BLaER1 treated with 17β-estradiol and CSF1 and Interleukin-3, amounts not matched to agents 10 nM and 100 nM (cell line): ENCODE results near the gene ABCB4.
A peak's percentile ranks its signal among the peaks of the same experiment; 100 is the strongest.

Source experiments
- H3K27ac ChIP-seq, 11 experiments: shearing (Covaris generic); formaldehyde crosslinking; 2 replicates each; pipeline ENCODE4 v1.8.1; 2022
- H3K27me3 ChIP-seq, 11 experiments: shearing (Covaris generic); formaldehyde crosslinking; 2 replicates each; pipeline ENCODE4 v1.8.1; 2022
- H3K36me3 ChIP-seq, 11 experiments: shearing (Covaris generic); formaldehyde crosslinking; 2 replicates each; pipeline ENCODE4 v1.8.1; 2022
- H3K4me1 ChIP-seq, 10 experiments: shearing (Covaris generic); formaldehyde crosslinking; 2 replicates each; pipeline ENCODE4 v1.8.1; 2022
- H3K4me2 ChIP-seq, 11 experiments: shearing (Covaris generic); formaldehyde crosslinking; 2 replicates each; pipeline ENCODE4 v1.8.1; 2022
- H3K4me3 ChIP-seq, 10 experiments: shearing (Covaris generic); formaldehyde crosslinking; 2 replicates each; pipeline ENCODE4 v1.8.1; 2022
- H3K9ac ChIP-seq, 11 experiments: shearing (Covaris generic); formaldehyde crosslinking; 2 replicates each; pipeline ENCODE4 v1.8.1; 2022
- H3K9me3 ChIP-seq, 11 experiments: shearing (Covaris generic); formaldehyde crosslinking; replicated peaks in 1 of 11; 2 replicates each; pipeline ENCODE4 v1.8.1; 2022
- H4K20me1 ChIP-seq, 11 experiments: shearing (Covaris generic); formaldehyde crosslinking; 2 replicates each; pipeline ENCODE4 v1.8.1; 2022
- Cebpa-rat ChIP-seq, 11 experiments: shearing (Covaris generic); IDR thresholded peaks; 2 replicates each; pipeline ENCODE4 v1.8.1; 2022

The ABCB4 gene

DNA sequence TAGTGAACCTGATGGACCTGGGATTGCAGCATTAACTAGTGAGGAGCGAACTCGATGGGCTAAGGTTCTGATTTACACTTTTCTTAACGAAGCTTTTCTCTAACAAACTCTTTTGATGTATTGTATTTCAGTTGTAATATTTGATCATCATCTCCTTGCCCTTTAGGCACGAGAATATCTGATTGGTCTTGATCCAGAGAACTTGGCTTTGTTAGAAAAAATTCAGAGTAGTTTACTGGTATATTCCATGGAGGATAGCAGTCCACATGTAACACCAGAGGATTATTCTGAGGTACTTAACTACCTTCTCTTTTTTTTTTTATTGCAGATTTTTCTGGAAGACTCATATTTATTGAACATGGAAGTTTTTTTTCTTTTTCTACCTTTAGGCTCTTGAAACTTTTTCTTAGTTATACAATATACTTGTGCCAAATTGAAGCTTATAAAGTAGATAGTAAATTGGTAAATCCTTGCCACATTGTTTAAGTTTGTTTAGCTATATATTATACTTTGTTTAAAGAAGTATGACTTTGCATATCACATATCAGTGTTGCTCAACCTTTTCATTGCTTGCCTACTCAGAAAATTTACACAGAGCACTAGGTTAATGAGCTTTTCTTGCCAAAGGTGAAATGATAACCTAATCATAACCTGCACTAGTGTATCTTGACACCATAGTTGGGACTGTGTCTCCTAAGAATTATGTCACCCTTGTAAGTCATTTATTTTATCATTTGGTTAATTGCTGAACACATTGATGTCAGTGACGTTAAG lies 99.6 kb downstream of the ABCB4 start:
- Histone ChIP-seq H3K36me3 (no peaks in the 10 kb centered on the region; a peak in 1 of 22 replicates), H3K4me3 (no peak overlapping the region), H3K4me1 (no peaks in the 10 kb centered on the region), H3K9ac (no peak overlapping the region), H3K27ac (no peak overlapping the region), H3K4me2 (no peak overlapping the region), H3K9me3 (no peaks in the 10 kb centered on the region), H3K27me3 (no peaks in the 10 kb centered on the region), H4K20me1 (no peaks in the 10 kb centered on the region)
- TF ChIP-seq Cebpa-rat (IDR thresholded peaks at IDR 0.05), result no peak

DNA sequence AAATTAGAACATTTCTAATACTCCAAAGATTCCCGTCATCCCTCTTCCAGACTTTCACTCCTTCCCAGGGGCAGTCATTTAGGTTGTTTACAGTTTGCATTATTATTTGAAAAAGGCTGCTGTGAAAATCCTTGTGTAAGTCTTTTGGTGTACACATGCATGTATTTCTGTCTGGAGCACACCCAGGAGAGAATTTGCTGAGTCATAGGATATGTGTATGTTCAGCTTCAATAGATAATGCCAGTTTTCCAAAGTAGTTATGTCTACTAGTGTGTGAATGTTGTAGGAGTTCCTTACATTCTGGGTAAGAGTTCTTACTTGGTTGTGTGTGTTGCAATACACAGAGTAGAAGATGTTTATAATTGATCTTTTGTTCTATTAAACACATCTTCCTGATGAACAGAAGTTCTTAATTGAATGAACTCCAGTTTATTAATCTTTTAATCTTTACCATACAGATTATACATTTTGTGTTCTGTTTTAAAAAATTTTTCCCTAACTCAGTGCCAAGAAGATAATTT lies 104.8 kb downstream of the ABCB4 start:
- Histone ChIP-seq H3K4me1 (no peaks in the 10 kb centered on the region), H3K9me3 (no peaks in the 10 kb centered on the region), H3K27me3 (no peaks in the 10 kb centered on the region), H3K36me3 (no peaks in the 10 kb centered on the region; a peak in 1 of 22 replicates), H3K4me3 (no peak overlapping the region), H3K27ac (no peak overlapping the region), H3K4me2 (no peak overlapping the region), H4K20me1 (no peaks in the 10 kb centered on the region), H3K9ac (no peak overlapping the region)
- TF ChIP-seq Cebpa-rat (IDR thresholded peaks at IDR 0.05), result no peak

DNA sequence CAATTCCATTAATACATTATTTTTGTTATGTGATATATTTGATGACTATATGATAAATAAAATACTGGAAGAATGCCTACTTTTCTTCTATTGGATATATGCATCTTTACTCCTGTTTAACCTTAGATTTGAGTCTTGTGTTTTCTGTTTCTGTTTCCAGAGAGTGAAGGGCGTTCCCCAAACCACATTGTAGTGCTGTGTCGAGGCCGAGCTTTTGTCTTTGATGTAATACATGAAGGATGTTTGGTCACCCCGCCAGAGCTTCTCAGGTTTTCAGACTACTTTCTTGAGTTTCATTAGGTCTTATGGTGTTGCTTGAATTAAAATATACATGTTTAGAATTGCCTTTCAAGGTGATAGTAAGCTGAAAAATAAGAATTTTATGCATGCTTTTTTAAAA lies 106.3 kb downstream of the ABCB4 start:
- Histone ChIP-seq H3K4me3 (no peak overlapping the region), H3K27ac (no peak overlapping the region), H3K4me1 (no peaks in the 10 kb centered on the region), H3K27me3 (no peaks in the 10 kb centered on the region), H3K4me2 (no peak overlapping the region), H3K36me3 (no peaks in the 10 kb centered on the region; a peak in 2 of 22 replicates), H3K9ac (no peak overlapping the region), H3K9me3 (no peaks in the 10 kb centered on the region), H4K20me1 (no peaks in the 10 kb centered on the region)
- no peak for TF ChIP-seq Cebpa-rat (IDR thresholded peaks at IDR 0.05)

DNA sequence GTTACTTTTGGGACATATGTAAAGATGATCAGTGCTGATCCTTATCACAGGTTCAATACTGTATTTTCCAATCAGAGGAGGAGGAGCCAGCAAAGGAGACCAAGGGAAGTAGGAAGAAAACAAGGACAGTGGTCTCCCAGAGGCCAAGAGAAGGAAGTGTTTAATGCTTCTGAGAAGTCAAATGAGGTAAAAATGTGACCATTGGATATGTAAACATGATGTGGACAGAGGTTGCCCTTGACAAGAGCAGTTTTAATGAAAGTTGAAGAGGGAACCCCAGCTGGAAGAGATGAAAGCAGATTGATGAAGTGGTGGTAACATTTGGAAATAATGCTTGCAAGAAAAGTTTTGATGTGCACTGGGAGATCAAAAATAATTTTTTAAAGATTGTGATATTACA lies 111.2 kb downstream of the ABCB4 start:
- no peaks in the 10 kb centered on the region for H3K27me3 ChIP-seq
- H4K20me1 ChIP-seq, result no peaks in the 10 kb centered on the region
- H3K4me2 ChIP-seq, result no peak overlapping the region
- no peak overlapping the region for H3K9ac ChIP-seq
- peaks cover 0 to 14% (median 0%) of the 10 kb centered on the region in 11 experiments; a peak in 3 of 22 replicates for H3K36me3 ChIP-seq
- no peaks in the 10 kb centered on the region for H3K9me3 ChIP-seq
- no peak overlapping the region for H3K4me3 ChIP-seq
- H3K4me1 ChIP-seq, result no peaks in the 10 kb centered on the region
- no peak for TF ChIP-seq Cebpa-rat (IDR thresholded peaks at IDR 0.05)
- H3K27ac ChIP-seq, result no peak overlapping the region

GRCh38 chr7:87363342-87363741 lies 112.1 kb downstream of the ABCB4 start:
- Histone ChIP-seq H4K20me1 (no peaks in the 10 kb centered on the region), H3K4me3 (no peak overlapping the region), H3K4me1 (no peaks in the 10 kb centered on the region), H3K36me3 (peaks cover 0 to 14% (median 0%) of the 10 kb centered on the region in 11 experiments; a peak in 3 of 22 replicates), H3K27me3 (no peaks in the 10 kb centered on the region), H3K4me2 (no peak overlapping the region), H3K9ac (no peak overlapping the region), H3K27ac (no peak overlapping the region), H3K9me3 (no peaks in the 10 kb centered on the region)
- TF ChIP-seq Cebpa-rat (IDR thresholded peaks at IDR 0.05), result no peak

DNA sequence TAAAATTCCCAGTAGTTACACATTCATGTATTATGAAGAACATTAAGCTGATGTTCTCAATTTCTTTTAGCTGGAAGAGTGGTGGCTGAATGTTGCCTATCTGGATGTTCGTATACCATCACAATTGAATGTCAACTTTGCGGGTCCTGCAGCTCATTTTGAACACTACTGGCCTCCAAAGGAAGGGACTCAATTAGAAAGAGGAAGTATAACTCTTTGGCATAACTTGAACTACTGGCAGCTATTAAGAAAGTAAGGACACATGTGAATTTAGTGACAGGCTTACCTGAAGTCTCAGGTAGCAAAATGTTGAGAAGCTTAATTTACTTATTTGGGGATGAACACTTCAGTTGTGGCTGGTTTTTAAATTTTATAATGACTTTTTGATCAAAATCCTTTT lies 114.2 kb downstream of the ABCB4 start:
- no peak overlapping the region for H3K9ac ChIP-seq
- H3K9me3 ChIP-seq, result peaks cover 12 to 17% (median 16%) of the 10 kb centered on the region in 11 experiments
- no peak for TF ChIP-seq Cebpa-rat (IDR thresholded peaks at IDR 0.05)
- peaks cover 0 to 27% (median 17%) of the 10 kb centered on the region in 11 experiments; a peak in 17 of 22 replicates for H3K36me3 ChIP-seq
- H4K20me1 ChIP-seq, result no peaks in the 10 kb centered on the region
- H3K4me1 ChIP-seq, result no peaks in the 10 kb centered on the region
- H3K4me2 ChIP-seq, result no peak overlapping the region
- H3K27ac ChIP-seq, result no peak overlapping the region
- H3K27me3 ChIP-seq, result no peaks in the 10 kb centered on the region
- no peak overlapping the region for H3K4me3 ChIP-seq

DNA sequence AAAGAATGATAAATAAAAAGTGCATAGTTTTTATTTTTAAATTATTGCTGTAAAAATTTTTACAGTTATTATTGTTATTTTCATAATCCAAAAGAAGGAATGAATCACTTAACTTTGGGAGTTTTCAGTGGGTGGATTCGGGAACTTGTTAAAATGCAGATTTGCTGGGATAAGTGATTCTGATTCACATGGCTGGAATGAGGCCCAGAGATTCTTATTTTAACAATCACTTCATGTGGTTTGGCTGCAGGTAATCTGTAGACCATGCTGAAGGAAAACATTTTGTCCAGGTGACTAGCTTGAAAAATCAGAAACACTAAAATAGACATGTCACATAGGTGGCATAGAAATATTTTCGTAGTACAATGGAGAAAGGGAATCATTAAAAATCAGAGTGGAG lies 116.1 kb downstream of the ABCB4 start:
- Histone ChIP-seq H3K4me3 (no peak overlapping the region), H3K9me3 (peaks cover 31 to 37% (median 35%) of the 10 kb centered on the region in 11 experiments), H3K4me2 (no peak overlapping the region), H3K36me3 (peaks cover 14 to 47% (median 31%) of the 10 kb centered on the region in 11 experiments), H3K27me3 (no peaks in the 10 kb centered on the region), H3K9ac (no peak overlapping the region), H3K4me1 (no peaks in the 10 kb centered on the region), H3K27ac (no peak overlapping the region), H4K20me1 (no peaks in the 10 kb centered on the region)
- TF ChIP-seq Cebpa-rat (IDR thresholded peaks at IDR 0.05), result no peak

DNA sequence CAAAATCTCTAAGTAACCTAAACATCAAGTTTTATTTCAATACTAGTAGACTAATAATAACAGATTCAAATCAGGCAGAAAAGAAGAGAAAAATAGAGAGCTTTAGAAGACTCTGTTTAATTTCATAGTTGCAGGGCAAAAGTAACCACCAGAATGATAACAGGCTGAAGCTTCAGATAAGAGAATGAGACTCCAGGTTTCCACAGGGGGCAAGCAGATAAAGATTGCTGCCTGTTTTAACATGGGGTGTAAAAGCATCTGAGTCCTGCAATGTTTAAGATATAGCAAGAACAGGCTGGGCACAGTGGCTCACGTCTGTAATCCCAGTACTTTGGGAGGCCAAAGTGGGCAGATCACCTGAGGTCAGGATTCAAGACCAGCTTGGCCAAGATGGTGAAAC lies 119.0 kb downstream of the ABCB4 start:
- H3K4me1 ChIP-seq, result no peaks in the 10 kb centered on the region
- no peak for TF ChIP-seq Cebpa-rat (IDR thresholded peaks at IDR 0.05)
- no peak overlapping the region for H3K27ac ChIP-seq
- peaks cover 33 to 68% (median 57%) of the 10 kb centered on the region in 11 experiments for H3K36me3 ChIP-seq
- peaks cover 60 to 66% (median 63%) of the 10 kb centered on the region in 11 experiments for H3K9me3 ChIP-seq
- no peaks in the 10 kb centered on the region for H3K27me3 ChIP-seq
- H4K20me1 ChIP-seq, result no peaks in the 10 kb centered on the region
- H3K4me3 ChIP-seq, result no peak overlapping the region
- no peak overlapping the region for H3K9ac ChIP-seq
- no peak overlapping the region for H3K4me2 ChIP-seq

- Histone ChIP-seq H3K27me3 (no peaks in the 10 kb centered on the region), H3K4me2 (no peak overlapping the region), H3K9me3 (peaks cover 65 to 82% (median 74%) of the 10 kb centered on the region in 11 experiments), H3K36me3 (peaks cover 48 to 83% (median 73%) of the 10 kb centered on the region in 11 experiments), H3K27ac (no peak overlapping the region), H3K4me1 (no peaks in the 10 kb centered on the region), H3K9ac (no peak overlapping the region), H4K20me1 (no peaks in the 10 kb centered on the region), H3K4me3 (peak overlapping the region in 1 of 10 experiments; percentile 14; a peak in 1 of 20 replicates)
- no peak for TF ChIP-seq Cebpa-rat (IDR thresholded peaks at IDR 0.05)
Observed at GRCh38 chr7:87354749-87355148, 120.7 kb downstream of the ABCB4 start.
